Measurements from ENCODE around the gene SNX15.

- no peak for TF ChIP-seq CTCF (IDR thresholded peaks at IDR 0.05)
- TF ChIP-seq POLR2A (IDR thresholded peaks at IDR 0.05): no peak
Measured at GRCh38 chr11:64998690-64999431, 28.4 kb upstream of the SNX15 start.
